Neural cell (in vitro differentiated cells): Measurements from ENCODE around the gene C1orf115. TPM values are rescaled to one million over a fixed set of nuclear protein-coding genes. Genes with fewer than 3 reads are reported as not detected.
"Not testable (repeated sequence)": the region's sequence is repeated elsewhere in the genome, so short reads cannot be mapped to it uniquely, and the experiment has no call there.

Experiments
- H2AFZ ChIP-seq: fragments of 200-600, 300-800 bp; sonication (generic), shearing (Covaris generic); 2 replicates; pipeline ENCODE4 v1.6.0; 2014; ENCODE audit warnings: low read depth, mild to moderate bottlenecking, antibody characterized with exemption, low read length, moderate library complexity
- H3F3A ChIP-seq: fragments of 200-600 bp; shearing (Covaris generic); 2 replicates; pipeline ENCODE4 v1.6.1; 2016; ENCODE audit warnings: mild to moderate bottlenecking, moderate library complexity, mixed read lengths, antibody characterized with exemption, low read length; ENCODE audit not compliant: insufficient read depth, poor library complexity, severe bottlenecking
- H3K27ac ChIP-seq: fragments of 200-600, 300-800 bp; sonication (generic), shearing (Covaris generic); 2 replicates; pipeline ENCODE4 v1.5.1; 2014; ENCODE audit warnings: mild to moderate bottlenecking, low read length, moderate library complexity
- H3K27me3 ChIP-seq: fragments of 300-800, 200-600 bp; sonication (generic), shearing (Covaris generic); 2 replicates; pipeline ENCODE4 v1.6.0; 2014; ENCODE audit warnings: mild to moderate bottlenecking, low read depth, low read length, moderate library complexity; ENCODE audit not compliant: insufficient read depth
- H3K36me3 ChIP-seq: fragments of 300-800, 200-600 bp; sonication (generic), shearing (Covaris generic); 2 replicates; pipeline ENCODE4 v1.5.1; 2014; ENCODE audit warnings: mild to moderate bottlenecking, antibody characterized with exemption, low read length, moderate library complexity; ENCODE audit not compliant: insufficient read depth
- H3K4me2 ChIP-seq: fragments of 300-800, 200-600 bp; sonication (generic), shearing (Covaris generic); 2 replicates; pipeline ENCODE4 v1.6.0; 2014; ENCODE audit warnings: mild to moderate bottlenecking, low read length
- H3K4me3 ChIP-seq: fragments of 300-800, 200-600 bp; sonication (generic), shearing (Covaris generic); 2 replicates; pipeline ENCODE4 v1.5.1; 2014; ENCODE audit warnings: mild to moderate bottlenecking, low read length, moderate library complexity
- H3K79me2 ChIP-seq: fragments of 200-600 bp; shearing (Covaris generic); replicated peaks from 2 replicates; pipeline ENCODE4 v1.6.0; 2014; ENCODE audit warnings: mild to moderate bottlenecking, low read length, moderate library complexity; ENCODE audit not compliant: insufficient read depth
- H3K9ac ChIP-seq: fragments of 300-800, 200-600 bp; sonication (generic), shearing (Covaris generic); 2 replicates; pipeline ENCODE4 v1.6.1; 2016; ENCODE audit warnings: mild to moderate bottlenecking, low read length, mixed read lengths
- H3K9me2 ChIP-seq: fragments of 200-600 bp; shearing (Covaris generic); 2 replicates; pipeline ENCODE4 v1.6.1; 2016; ENCODE audit warnings: mild to moderate bottlenecking, low read length, mixed read lengths; ENCODE audit not compliant: insufficient read depth
- H3K9me3 ChIP-seq: fragments of 200-600, 300-800 bp; sonication (generic), shearing (Covaris generic); 2 replicates; pipeline ENCODE4 v1.6.1; 2016; ENCODE audit warnings: mild to moderate bottlenecking, mixed run types, low read length, moderate library complexity, mixed read lengths
- H4K20me1 ChIP-seq: fragments of 200-600 bp; shearing (Covaris generic); 2 replicates; pipeline ENCODE4 v1.6.1; 2016; ENCODE audit warnings: mild to moderate bottlenecking, mixed run types; ENCODE audit not compliant: insufficient read depth
- EP300 ChIP-seq: fragments of 450-650 bp; conservative IDR thresholded peaks from 2 replicates; pipeline ENCODE4 v1.6.1; 2014; ENCODE audit warnings: antibody characterized with exemption, mild to moderate bottlenecking, moderate library complexity; ENCODE audit not compliant: poor library complexity, severe bottlenecking
- EZH2 ChIP-seq: fragments of 200-600, 300-800 bp; shearing (Covaris generic), sonication (generic); IDR thresholded peaks from 2 replicates; pipeline ENCODE4 v1.6.1; 2014; ENCODE audit warnings: antibody characterized with exemption, low read length, borderline replicate concordance, mild to moderate bottlenecking; ENCODE audit not compliant: insufficient read depth, poor library complexity, severe bottlenecking
- MXI1 ChIP-seq: fragments of 450-650 bp; conservative IDR thresholded peaks from 2 replicates; pipeline ENCODE4 v1.6.1; 2014; ENCODE audit warnings: antibody characterized with exemption, mild to moderate bottlenecking; ENCODE audit not compliant: poor library complexity, severe bottlenecking
- POLR2AphosphoS5 ChIP-seq: IDR thresholded peaks from 2 replicates; pipeline ENCODE4 v1.6.1; 2012
- RAD21 ChIP-seq: fragments of 450-650 bp; conservative IDR thresholded peaks from 2 replicates; pipeline ENCODE4 v1.6.1; 2014; ENCODE audit warnings: antibody characterized with exemption, mild to moderate bottlenecking, moderate library complexity
- REST ChIP-seq: IDR thresholded peaks from 2 replicates; pipeline ENCODE4 v1.6.1; 2012; ENCODE audit warnings: borderline replicate concordance
- SMC3 ChIP-seq: fragments of 450-650 bp; conservative IDR thresholded peaks from 2 replicates; pipeline ENCODE4 v1.6.1; 2014; ENCODE audit warnings: antibody characterized with exemption, mild to moderate bottlenecking, moderate library complexity; ENCODE audit not compliant: poor library complexity
- TAF1 ChIP-seq: IDR thresholded peaks from 2 replicates; pipeline ENCODE4 v1.6.1; 2012; ENCODE audit warnings: low read depth
- polyA plus RNA-seq: library from polyadenylated mRNA; depleted of rRNA; stranded (reverse); fragments of >200 nt; gene quantifications from 2 replicates; pipeline ENCODE4 v1.2.3, GENCODE V29; 2014
- TF ChIP-seq, protein P1 (sequence below): fragments of 450-650 bp; IDR thresholded peaks from 2 replicates; pipeline ENCODE4 v1.5.1; 2014; ENCODE audit warnings: antibody characterized with exemption, mild to moderate bottlenecking, moderate library complexity; ENCODE audit not compliant: poor library complexity, severe bottlenecking

Gene C1orf115
- polyA plus RNA-seq, 1 donor from 2014 or later = 0.88 TPM

GRCh38 chr1:220733086-220733601 is 43.0 kb downstream of the C1orf115 start:
- Histone ChIP-seq H3K27me3 (no peaks in the 10 kb centered on the region), H3K9me2 (no peaks in the 10 kb centered on the region), H4K20me1 (no peaks in the 10 kb centered on the region), H3K9ac (no peak overlapping the region), H3K4me2 (no peak overlapping the region), H3K27ac (no peak overlapping the region), H2AFZ (no peak overlapping the region), H3K9me3 (no peaks in the 10 kb centered on the region), H3F3A (no peaks in the 10 kb centered on the region), H3K4me3 (no peak overlapping the region), H3K36me3 (no peaks in the 10 kb centered on the region), H3K79me2 (no peaks in the 10 kb centered on the region)
- TF ChIP-seq MXI1 (no peak), TAF1 (no peak), POLR2AphosphoS5 (no peak), EP300 (no peak), REST (no peak), EZH2 (no peak), SMC3 (peak; percentile 53), RAD21 (peak; percentile 48)
- TF ChIP-seq, protein P1, sequence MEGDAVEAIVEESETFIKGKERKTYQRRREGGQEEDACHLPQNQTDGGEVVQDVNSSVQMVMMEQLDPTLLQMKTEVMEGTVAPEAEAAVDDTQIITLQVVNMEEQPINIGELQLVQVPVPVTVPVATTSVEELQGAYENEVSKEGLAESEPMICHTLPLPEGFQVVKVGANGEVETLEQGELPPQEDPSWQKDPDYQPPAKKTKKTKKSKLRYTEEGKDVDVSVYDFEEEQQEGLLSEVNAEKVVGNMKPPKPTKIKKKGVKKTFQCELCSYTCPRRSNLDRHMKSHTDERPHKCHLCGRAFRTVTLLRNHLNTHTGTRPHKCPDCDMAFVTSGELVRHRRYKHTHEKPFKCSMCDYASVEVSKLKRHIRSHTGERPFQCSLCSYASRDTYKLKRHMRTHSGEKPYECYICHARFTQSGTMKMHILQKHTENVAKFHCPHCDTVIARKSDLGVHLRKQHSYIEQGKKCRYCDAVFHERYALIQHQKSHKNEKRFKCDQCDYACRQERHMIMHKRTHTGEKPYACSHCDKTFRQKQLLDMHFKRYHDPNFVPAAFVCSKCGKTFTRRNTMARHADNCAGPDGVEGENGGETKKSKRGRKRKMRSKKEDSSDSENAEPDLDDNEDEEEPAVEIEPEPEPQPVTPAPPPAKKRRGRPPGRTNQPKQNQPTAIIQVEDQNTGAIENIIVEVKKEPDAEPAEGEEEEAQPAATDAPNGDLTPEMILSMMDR = peak; percentile 55

GRCh38 chr1:220734571-220735326 is 44.6 kb downstream of the C1orf115 start:
- no peak overlapping the region for H2AFZ ChIP-seq
- H3K9me3 ChIP-seq = no peaks in the 10 kb centered on the region
- TF ChIP-seq REST (no peak), TAF1 (no peak), EZH2 (no peak), MXI1 (no peak), SMC3 (no peak), EP300 (no peak)
- TF ChIP-seq, protein P1 = no peak
- no peaks in the 10 kb centered on the region for H3K36me3 ChIP-seq
- H4K20me1 ChIP-seq = no peaks in the 10 kb centered on the region
- H3K9me2 ChIP-seq = no peaks in the 10 kb centered on the region
- no peak overlapping the region for H3K27ac ChIP-seq
- H3K79me2 ChIP-seq = no peaks in the 10 kb centered on the region
- H3K9ac ChIP-seq = no peak overlapping the region
- no peak overlapping the region for H3K4me2 ChIP-seq
- no peaks in the 10 kb centered on the region for H3F3A ChIP-seq
- H3K27me3 ChIP-seq = no peaks in the 10 kb centered on the region
- no peak overlapping the region for H3K4me3 ChIP-seq

DNA sequence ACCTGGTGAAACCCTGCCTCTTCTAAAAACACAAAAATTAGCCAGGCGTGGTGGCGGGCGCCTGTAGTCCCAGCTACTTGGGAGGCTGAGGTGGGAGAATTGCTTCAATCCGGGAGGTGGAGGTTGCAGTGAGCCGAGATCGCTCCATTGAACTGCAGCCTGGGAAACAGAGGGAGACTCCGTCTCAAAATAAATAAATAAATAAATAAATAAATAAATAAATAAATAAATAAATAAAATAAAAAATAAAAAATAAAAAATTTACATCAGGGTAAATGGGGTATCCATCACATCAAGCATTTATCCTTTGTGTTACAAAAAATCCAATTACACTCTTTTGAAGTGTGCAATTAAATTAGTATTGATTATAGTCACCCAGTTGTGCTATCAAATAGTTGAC is 46.1 kb downstream of the C1orf115 start:
- H3K4me2 ChIP-seq, H3K4me3 ChIP-seq, H3K79me2 ChIP-seq, H3K27me3 ChIP-seq, H2AFZ ChIP-seq, H3K9ac ChIP-seq, H3K27ac ChIP-seq, H3K9me2 ChIP-seq, H4K20me1 ChIP-seq, H3K36me3 ChIP-seq, H3F3A ChIP-seq, H3K9me3 ChIP-seq: not testable (repeated sequence)
